Hypothalamus (tissue), 51 donors: ENCODE measurements around the gene ADAMTS7.
"Not testable (repeated sequence)": the region's sequence is repeated elsewhere in the genome, so short reads cannot be mapped to it uniquely, and the experiment has no call there.

Experiments used
- DNase-seq, 51 donors: peaks; one replicate each; lab custom pipeline; 2025; lab: John Stamatoyannopoulos, UW

Gene ADAMTS7

GRCh38 chr15:78811124-78811824, at the start of gene ADAMTS7:
Gene ADAMTS7 (minus strand): TSS chr15:78811464. CDS start chr15:78811220, 244 bp downstream.
- DNase-seq, result peak in 44 of 51 donors; percentile 7 to 75 (median 37)

- peak in 42 of 51 donors; percentile 4 to 66 (median 34) for DNase-seq
Observed at GRCh38 chr15:78859971-78860719, 48.9 kb upstream of the ADAMTS7 start.

- DNase-seq, result no peak
Observed at GRCh38 chr15:78855746-78856145, 44.5 kb upstream of the ADAMTS7 start.

GRCh38 chr15:78854833-78855372, 43.6 kb upstream of the ADAMTS7 start:
- DNase-seq, result peak in 1 of 51 donors; percentile 18

DNA sequence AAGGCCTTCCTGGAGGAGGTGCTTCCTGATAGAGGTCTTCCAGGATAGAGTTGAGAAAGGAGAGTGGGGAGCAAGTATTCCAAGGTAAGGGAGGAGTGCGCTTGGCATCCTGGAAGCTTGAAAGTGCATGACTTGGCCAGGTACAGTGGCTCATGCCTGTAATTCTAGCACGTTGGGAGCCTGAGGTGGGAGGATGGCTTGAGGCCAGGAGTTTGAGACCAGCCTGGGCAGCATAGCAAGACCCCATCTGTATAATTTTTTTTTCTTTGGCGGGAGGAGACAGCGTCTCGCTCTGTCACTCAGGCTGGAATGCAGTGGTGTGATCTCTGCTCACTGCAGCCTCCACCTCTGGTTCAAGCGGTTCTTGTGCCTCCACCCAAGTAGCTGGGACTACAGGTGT, 42.2 kb upstream of the ADAMTS7 start:
- DNase-seq, result no peak

DNA sequence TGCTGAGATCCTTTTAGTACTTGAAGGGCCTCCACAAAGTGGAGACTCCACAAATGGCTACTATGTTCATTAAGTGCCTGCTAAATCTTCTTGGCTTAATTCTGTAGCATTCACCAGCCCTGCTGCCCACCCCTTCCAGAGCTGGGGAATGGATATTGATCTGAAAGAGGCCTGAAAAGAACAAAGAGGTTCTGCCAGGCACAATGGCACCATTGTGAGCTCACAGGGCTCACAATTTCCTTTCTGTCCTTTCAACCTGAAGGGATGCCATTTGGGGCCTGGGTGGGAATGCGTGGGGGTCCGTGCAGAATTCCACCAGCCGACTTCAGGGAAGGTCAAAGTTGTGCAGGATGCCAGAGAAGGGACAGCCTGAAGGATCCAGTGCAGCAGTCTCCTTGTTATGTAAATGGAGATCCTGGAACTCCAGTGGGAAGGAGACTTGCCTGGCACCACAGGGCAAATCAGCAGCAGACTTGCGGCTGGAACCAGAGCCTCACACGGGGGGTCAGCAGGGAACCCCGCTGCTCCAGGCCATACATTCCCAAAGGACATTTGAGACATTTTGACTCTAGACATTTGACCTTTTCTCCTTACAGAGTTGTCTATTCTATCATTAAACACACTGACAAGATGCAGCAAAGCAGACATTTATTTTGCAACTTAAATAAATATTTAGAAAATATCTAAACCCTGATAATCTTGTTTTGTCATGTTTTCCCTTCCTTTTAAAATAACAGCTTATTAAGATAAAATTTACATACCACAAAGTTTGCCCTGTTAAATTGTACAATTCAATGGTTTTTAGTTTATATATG, 39.9 kb upstream of the ADAMTS7 start:
- DNase-seq, result peak in 27 of 51 donors; percentile 9 to 76 (median 42)

DNA sequence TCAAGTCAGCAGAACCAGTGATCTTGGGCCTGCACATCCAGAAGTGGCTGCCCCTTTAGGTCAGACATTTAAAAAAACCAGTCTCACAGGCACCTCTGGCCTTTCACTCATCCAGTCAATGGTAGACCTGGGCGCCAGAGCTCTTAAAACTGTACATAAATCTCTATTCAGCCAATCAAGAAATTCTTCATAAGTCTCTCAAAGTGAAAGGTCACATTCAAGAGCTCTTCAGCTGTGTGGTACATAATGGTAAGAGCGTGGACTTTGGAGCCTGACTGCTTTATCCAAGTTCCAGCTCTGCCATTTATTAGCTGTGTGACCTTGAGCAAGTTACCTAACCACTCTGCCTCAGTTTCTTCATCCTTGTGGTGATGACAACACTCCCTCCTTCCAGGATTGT, 39.1 kb upstream of the ADAMTS7 start:
- no peak for DNase-seq

GRCh38 chr15:78847387-78847906, 36.2 kb upstream of the ADAMTS7 start:
- not testable (repeated sequence) for DNase-seq

GRCh38 chr15:78846906-78847305, 35.6 kb upstream of the ADAMTS7 start:
- DNase-seq, result not testable (repeated sequence)

DNA sequence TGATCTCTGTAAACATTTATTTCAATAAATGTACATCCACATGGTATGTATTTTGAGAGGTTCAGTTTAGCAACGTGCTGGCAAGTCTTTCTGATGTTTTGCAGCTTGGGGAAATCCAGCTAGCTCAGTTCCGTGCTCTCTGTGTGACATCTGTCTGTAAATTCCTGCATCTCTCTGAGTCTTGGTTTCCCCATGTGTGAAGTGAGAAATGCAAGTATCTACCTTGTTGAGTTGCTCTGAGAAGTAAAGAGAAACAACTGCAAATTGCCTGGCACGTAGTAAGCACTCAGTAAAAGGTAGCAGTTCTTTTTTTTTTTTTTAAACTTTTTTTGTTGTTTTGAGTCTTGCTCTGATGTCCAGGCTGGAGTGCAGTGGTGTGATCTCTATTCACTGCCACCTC, 31.3 kb upstream of the ADAMTS7 start:
- DNase-seq, result no peak

DNA sequence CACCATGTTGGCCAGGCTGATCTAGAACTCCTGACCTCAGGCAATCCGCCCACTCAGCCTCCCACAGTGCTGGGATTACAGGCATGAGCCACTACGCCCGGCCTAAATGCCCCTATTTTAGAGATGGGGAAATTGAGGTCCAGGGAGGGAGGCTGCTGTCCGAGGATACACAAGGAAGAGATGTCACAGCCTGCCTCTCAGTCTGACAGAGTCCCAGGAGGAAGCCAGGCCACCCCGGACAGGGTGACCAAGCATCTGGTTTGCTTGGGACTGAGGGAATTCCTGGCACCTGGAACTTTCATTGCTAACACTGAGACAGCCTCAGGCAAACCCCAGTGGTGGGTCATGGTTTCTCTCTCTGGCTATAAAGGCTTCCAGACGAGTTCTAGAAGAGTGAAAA, 30.6 kb upstream of the ADAMTS7 start:
- no peak for DNase-seq

GRCh38 chr15:78841376-78841706, 30.1 kb upstream of the ADAMTS7 start:
- no peak for DNase-seq

GRCh38 chr15:78840661-78841375, 29.6 kb upstream of the ADAMTS7 start:
- DNase-seq, result no peak

- not testable (repeated sequence) for DNase-seq
Observed at GRCh38 chr15:78839151-78839550, 27.9 kb upstream of the ADAMTS7 start.

DNA sequence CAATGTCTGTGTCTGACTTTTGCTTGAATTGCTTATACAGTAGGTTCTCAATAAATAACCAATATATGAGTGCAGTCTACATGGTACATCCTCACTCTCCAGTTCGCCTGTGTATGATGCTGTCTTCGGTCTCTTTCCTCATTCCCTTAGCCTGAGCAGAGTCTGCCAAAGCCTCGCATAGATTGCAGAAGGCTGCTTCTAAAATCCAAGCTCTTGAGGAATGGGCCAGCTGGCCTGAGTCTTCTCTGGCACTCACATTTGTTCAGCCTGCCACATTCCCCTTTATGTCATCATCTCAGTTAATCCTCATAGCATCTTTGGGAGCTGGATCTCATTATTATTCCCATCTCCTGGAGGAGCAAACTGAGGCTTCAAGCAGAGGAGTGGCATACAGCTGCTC, 27.2 kb upstream of the ADAMTS7 start:
- DNase-seq, result no peak

- no peak for DNase-seq
Observed at GRCh38 chr15:78837543-78837942, 26.3 kb upstream of the ADAMTS7 start.

DNA sequence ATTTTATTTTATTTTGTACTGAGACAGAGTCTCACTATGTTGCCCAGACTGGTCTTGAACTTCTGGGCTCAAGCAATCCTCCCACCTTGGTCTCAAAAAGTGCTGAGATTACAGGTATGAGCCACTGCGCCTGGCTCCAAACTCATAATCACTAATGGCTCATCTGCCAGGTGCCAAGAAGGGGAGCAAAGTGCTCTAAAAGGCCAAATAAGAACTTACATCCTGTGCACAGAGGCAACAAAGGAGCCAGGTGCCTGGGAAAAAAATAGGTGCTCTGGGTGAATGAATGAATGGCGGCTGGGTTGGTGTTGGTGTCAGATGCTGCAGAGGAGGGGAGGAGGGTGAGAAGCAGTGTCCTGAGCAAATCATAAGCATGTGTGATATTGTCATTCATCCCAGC, 25.9 kb upstream of the ADAMTS7 start:
- no peak for DNase-seq

GRCh38 chr15:78836333-78836732, 25.1 kb upstream of the ADAMTS7 start:
- no peak for DNase-seq

- DNase-seq, result no peak
Observed at GRCh38 chr15:78831229-78832207, 20.3 kb upstream of the ADAMTS7 start.
